Measurements from ENCODE around the gene JPH2.

Gene JPH2

GRCh38 chr20:44072384-44072783 lies 114.6 kb downstream of the JPH2 start:
- no peak overlapping the region for H3K27ac ChIP-seq (ENCODE audit: low read length)
- H3K79me2 ChIP-seq (ENCODE audit: insufficient read depth, low read length) = no peaks in the 10 kb centered on the region

GRCh38 chr20:44071526-44072111 lies 115.4 kb downstream of the JPH2 start:
- H3K9me3 ChIP-seq (ENCODE audit: insufficient read depth, low read length, severe bottlenecking) = no peaks in the 10 kb centered on the region
- peaks cover 47% of the 10 kb centered on the region for H3K4me1 ChIP-seq (ENCODE audit: insufficient read depth, low read length)
- H3K36me3 ChIP-seq (ENCODE audit: insufficient read depth, low read length) = no peaks in the 10 kb centered on the region
- peaks cover 47% of the 10 kb centered on the region for H4K20me1 ChIP-seq (ENCODE audit: insufficient read depth, low read length)
- H2AFZ ChIP-seq (ENCODE audit: low read depth, low read length) = no peak overlapping the region
- no peak overlapping the region for H3K27ac ChIP-seq (ENCODE audit: low read length)
- H3K4me3 ChIP-seq (ENCODE audit: low read depth in 1 of 2, low read length in 2 of 2) = no peak overlapping the region
- no peak for ATAC-seq (ENCODE audit: insufficient read depth, low read depth)
- TF ChIP-seq EZH2 (IDR thresholded peaks at IDR 0.05; ENCODE audit: borderline replicate concordance, low read depth, low read length, severe bottlenecking) (no peak), CTCF (IDR thresholded peaks at IDR 0.05; ENCODE audit: borderline replicate concordance, extremely low read depth, low read length, poor library complexity, severe bottlenecking) (no peak)
- no peaks in the 10 kb centered on the region for H3K79me2 ChIP-seq (ENCODE audit: insufficient read depth, low read length)
- peaks cover 27% of the 10 kb centered on the region for H3K27me3 ChIP-seq (ENCODE audit: insufficient read depth, low read length, poor library complexity)
- no peak overlapping the region for H3K4me2 ChIP-seq (ENCODE audit: insufficient read depth, low read length)
- H3K9ac ChIP-seq (ENCODE audit: low read depth, low read length) = no peak overlapping the region
- DNase-seq = no peak

More at GRCh38 chr20:44072384-44072783, 114.6 kb downstream of the JPH2 start:
- Histone ChIP-seq H3K9me3 (ENCODE audit: insufficient read depth, low read length, severe bottlenecking) (no peaks in the 10 kb centered on the region), H3K4me2 (ENCODE audit: insufficient read depth, low read length) (no peak overlapping the region), H2AFZ (ENCODE audit: low read depth, low read length) (no peak overlapping the region), H3K9ac (ENCODE audit: low read depth, low read length) (no peak overlapping the region), H3K36me3 (ENCODE audit: insufficient read depth, low read length) (no peaks in the 10 kb centered on the region), H4K20me1 (ENCODE audit: insufficient read depth, low read length) (peaks cover 39% of the 10 kb centered on the region), H3K27me3 (ENCODE audit: insufficient read depth, low read length, poor library complexity) (peaks cover 23% of the 10 kb centered on the region), H3K4me3 (ENCODE audit: low read depth in 1 of 2, low read length in 2 of 2) (no peak overlapping the region), H3K4me1 (ENCODE audit: insufficient read depth, low read length) (peaks cover 44% of the 10 kb centered on the region)
- TF ChIP-seq CTCF (IDR thresholded peaks at IDR 0.05; ENCODE audit: borderline replicate concordance, extremely low read depth, low read length, poor library complexity, severe bottlenecking) = no peak
- no peak for TF ChIP-seq EZH2 (IDR thresholded peaks at IDR 0.05; ENCODE audit: borderline replicate concordance, low read depth, low read length, severe bottlenecking)
- no peak for ATAC-seq (ENCODE audit: insufficient read depth, low read depth)
- DNase-seq = no peak

- Histone ChIP-seq H3K4me2 (ENCODE audit: insufficient read depth, low read length) (peak overlapping the region; percentile 78), H3K27me3 (ENCODE audit: insufficient read depth, low read length, poor library complexity) (peaks cover 31% of the 10 kb centered on the region), H3K36me3 (ENCODE audit: insufficient read depth, low read length) (no peaks in the 10 kb centered on the region), H3K27ac (ENCODE audit: low read length) (peak overlapping the region; percentile 69; the same call in 1 of the 2 replicates), H3K4me3 (ENCODE audit: low read depth in 1 of 2, low read length in 2 of 2) (no peak overlapping the region; a peak in 1 of 4 replicates), H4K20me1 (ENCODE audit: insufficient read depth, low read length) (peaks cover 52% of the 10 kb centered on the region), H2AFZ (ENCODE audit: low read depth, low read length) (no peak overlapping the region), H3K9me3 (ENCODE audit: insufficient read depth, low read length, severe bottlenecking) (no peaks in the 10 kb centered on the region), H3K4me1 (ENCODE audit: insufficient read depth, low read length) (peaks cover 47% of the 10 kb centered on the region), H3K9ac (ENCODE audit: low read depth, low read length) (0 out of 2 replicates have a peak overlapping the region, but pooled peaks have one; percentile 26), H3K79me2 (ENCODE audit: insufficient read depth, low read length) (no peaks in the 10 kb centered on the region)
- no peak for TF ChIP-seq CTCF (IDR thresholded peaks at IDR 0.05; ENCODE audit: borderline replicate concordance, extremely low read depth, low read length, poor library complexity, severe bottlenecking)
- no peak for TF ChIP-seq EZH2 (IDR thresholded peaks at IDR 0.05; ENCODE audit: borderline replicate concordance, low read depth, low read length, severe bottlenecking)
- ATAC-seq (ENCODE audit: insufficient read depth, low read depth) (no peak), DNase-seq (no peak)
These were observed 115.9 kb downstream of the JPH2 start for GRCh38 chr20:44071057-44071456.
